GM21717 (cell line): ENCODE data around the gene AKAP13.
"Not testable (repeated sequence)": the region's sequence is repeated elsewhere in the genome, so short reads cannot be mapped to it uniquely, and the experiment has no call there.

Source experiments
- ATAC-seq: cut with Tn5 transposase; IDR thresholded peaks from one replicate; pipeline ENCODE4 v1.9.1; 2021; ENCODE audit warnings: mild to moderate bottlenecking, moderate library complexity; ENCODE audit not compliant: unreplicated experiment

Gene AKAP13

GRCh38 chr15:85408270-85408746 is 27.9 kb downstream of the AKAP13 start:
- peak; percentile 54 for ATAC-seq

DNA sequence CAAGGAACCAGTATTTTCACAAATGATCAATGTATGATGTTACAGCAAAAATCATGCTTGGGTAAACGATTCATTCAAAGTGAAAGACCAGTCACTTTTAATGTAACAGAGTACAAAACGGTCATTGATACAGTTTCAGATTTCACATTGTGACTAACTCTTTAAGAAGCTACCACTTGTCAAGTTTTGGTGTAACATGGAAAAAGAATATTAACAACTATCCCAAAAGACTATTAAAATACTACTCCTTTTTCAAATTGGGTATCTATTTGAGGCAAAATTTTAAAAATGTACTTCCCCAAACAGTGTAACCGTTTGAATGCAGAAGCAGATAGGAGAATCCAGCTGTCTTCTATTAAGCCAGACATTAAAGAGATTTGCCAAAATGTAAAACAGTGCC is 31.7 kb downstream of the AKAP13 start:
- ATAC-seq: no peak

GRCh38 chr15:85412956-85413854 is 32.8 kb downstream of the AKAP13 start:
- peak; percentile 95 for ATAC-seq

DNA sequence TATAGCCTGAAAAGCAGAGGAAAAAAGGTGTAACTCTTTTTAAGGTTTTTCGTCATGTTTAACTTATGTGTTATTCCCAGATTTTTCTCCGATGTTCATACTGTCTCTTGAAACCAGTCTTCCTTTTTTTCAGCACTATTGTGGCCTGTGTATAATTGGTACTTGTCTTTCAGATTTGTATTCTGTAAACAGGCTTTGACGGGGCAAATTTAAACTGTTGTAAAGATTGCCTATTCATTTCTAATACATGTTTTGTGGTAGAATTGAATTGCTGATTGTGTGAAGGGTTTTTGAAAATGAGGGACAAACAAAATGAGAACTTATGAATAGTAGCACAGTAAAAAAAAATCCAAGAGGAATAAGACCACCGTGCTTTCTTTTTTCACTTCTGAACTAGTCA is 33.6 kb downstream of the AKAP13 start:
- ATAC-seq: no peak

DNA sequence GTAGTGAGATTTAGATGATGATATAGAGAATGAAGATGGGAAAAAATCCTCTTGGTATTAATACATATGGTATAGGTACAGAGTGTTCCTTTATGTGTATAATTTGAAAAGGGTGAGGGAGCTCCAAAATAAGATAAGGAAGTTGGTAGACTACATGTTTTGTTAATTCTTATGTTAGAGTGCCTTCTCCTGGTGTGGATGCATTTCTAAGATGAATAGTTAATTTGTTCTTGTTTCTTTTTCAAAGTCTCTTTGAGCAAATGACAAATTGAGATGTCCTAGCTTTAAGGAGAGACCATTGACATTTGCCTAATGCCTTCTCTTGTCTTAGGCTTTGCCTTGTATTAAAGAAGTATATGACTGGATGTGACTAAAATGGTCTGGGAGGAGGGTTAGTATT is 34.1 kb downstream of the AKAP13 start:
- no peak for ATAC-seq

GRCh38 chr15:85414991-85415390 is 34.6 kb downstream of the AKAP13 start:
- no peak for ATAC-seq

GRCh38 chr15:85415783-85416182 is 35.4 kb downstream of the AKAP13 start:
- ATAC-seq: no peak

DNA sequence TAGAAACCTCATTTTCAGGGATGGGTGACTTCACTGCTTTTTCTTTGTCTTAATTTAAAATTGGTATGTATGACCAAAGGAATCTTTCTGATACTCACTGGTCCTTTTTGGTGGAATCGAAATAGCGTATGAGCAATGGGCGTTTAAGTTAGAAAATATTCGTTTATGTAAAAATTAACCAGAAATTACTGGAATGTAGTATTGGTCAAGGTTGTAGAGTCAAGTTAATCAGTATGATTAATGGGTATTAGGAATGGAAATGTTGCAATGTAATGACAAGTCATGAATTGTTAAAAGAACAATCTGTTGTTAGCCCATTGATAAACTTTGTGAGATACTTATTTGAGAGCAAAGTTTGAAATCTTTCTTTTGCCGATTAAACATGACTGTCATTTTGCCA is 36.9 kb downstream of the AKAP13 start:
- ATAC-seq: no peak

- no peak for ATAC-seq
Observed at GRCh38 chr15:85419161-85419560, 38.8 kb downstream of the AKAP13 start.

- no peak for ATAC-seq
Observed at GRCh38 chr15:85421116-85421925, 40.9 kb downstream of the AKAP13 start.

- ATAC-seq: no peak
Observed at GRCh38 chr15:85422607-85423006, 42.2 kb downstream of the AKAP13 start.

DNA sequence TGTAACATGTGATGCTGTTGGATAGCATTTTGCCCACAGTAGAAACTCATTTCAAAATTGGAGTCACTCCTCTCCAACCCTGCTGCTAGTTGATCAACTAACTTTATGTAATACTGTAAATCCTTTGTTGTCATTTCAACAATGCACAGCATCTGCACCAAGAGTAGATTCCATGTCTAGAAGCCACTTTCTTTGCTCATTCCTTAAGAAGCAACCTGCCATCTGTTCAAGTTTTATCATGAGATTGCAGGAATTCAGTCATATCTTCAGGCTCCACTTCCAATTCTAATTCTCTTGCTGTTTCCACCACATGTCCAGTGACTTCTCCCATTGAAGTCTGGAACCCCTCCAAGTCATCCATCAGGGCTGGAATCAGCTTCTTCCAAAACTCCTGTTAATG is 42.9 kb downstream of the AKAP13 start:
- ATAC-seq: no peak

DNA sequence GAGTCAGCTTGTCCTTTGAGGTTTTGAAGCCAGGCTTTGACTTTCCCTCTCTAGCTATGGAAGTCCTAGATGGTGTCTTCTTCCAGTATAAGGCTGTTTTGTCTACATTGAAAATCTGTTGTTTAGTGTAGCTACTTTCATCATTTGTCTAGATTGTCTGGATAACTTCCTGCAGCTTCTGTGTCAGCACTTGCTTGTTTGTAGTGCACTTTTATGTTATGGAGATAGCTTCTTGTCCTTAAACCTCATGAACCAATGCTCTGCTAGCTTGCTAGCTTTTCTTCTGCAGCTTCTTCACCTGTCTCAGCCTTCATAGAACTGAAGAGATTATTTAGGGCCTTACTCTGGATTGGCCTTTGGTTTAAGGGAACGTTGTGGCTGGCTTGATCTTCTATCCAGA is 43.8 kb downstream of the AKAP13 start:
- ATAC-seq: no peak

- ATAC-seq: no peak
Observed at GRCh38 chr15:85426481-85426880, 46.1 kb downstream of the AKAP13 start.

DNA sequence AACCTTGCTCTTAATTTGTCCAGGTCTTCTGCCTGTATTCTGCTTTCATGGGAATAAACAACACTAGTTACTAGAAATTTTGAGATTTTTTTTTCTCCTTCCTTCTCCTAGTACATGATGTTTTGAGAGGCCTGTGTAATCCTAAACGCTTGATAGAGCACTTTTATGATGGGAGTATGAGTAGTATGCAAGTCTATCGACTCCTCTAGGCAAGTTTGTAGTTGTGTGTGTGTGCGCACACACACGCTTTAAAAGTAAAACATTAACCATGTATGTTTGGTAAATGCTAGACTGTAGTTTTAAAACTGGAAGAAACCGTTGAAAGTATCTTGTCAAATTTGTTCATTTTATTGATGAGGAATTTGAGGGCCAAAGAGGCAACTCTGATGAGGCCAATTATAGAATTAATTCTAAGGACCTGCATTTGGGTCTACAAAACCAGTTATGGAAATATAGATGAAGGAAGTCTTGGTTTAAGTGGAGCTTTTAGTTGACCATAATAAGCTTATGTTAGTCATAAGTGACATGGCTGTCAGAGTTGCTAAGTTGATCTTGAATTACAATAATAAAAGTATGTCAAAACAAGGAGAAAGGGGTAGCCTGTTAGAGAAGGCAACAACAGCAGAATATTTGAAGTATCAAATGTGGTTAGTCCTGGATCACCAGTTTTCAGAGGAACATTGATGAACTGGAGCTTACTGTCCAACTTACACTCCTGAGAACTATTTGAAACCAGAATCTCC is 47.1 kb downstream of the AKAP13 start:
- no peak for ATAC-seq

DNA sequence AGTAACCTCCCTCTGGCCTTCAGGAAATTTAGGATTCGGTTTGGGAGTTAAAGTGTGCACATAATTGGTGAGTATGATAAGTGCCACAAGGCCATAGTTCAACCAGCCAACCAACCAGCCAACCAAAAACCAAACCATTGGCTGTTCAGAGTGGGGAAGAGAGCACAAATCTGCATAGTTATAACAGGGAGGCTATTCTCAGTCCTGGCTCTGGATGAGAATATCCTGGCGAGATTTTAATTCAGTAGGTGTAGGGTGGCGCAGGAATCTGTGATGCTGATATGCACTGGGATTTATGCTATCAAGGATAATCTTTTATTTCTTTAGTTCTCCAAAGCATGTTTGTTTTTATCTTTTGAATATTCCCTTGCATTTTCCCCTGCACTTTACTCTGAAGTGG is 49.1 kb downstream of the AKAP13 start:
- no peak for ATAC-seq

- peak; percentile 99 for ATAC-seq
Observed at GRCh38 chr15:85430406-85431204, 50.2 kb downstream of the AKAP13 start.

DNA sequence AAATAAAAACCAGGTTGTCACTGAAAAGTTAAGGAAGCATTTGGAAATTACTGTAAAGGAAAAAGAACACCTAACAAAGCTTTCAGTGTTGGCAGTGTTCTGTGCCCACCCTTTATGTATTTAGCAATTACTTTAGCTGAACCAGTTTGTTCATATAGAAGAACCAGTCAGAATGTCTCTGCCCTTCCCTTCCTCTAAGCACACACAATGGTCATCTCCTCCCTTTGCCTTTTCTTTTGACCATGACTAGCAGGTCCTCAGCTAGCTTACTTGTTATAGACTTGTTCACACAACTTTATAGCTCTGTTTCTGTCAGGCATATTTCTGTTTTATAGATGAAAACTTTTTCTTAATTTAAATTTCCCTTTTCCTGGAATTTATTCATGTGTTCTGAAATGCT is 59.6 kb downstream of the AKAP13 start:
- ATAC-seq: no peak

DNA sequence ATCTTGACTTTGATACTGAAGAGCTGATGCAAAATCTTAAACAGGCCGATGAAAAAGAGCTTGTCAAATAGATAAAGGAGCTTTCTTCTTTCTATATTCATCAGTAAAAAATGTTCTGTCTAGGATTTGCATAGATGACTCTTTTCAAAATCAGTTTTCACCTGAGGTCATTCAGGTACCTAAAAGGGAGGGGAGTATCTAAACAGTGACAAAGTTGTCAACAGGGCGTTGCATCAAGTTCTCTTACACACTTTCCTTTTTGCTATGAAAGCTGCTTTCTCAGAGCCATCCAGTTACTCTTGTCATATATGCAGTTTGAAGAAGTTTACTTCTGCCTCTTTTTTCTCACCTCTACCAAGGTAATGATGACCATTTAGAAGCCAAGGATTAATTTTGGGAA is 60.0 kb downstream of the AKAP13 start:
- ATAC-seq: peak; percentile 56

GRCh38 chr15:85441854-85442253 is 61.5 kb downstream of the AKAP13 start:
- not testable (repeated sequence) for ATAC-seq
